Trophoblast cell (in vitro differentiated cells and primary cell): Measurements from ENCODE around the gene RIOK3.

Experiments used
- DNase-seq, 2 donors: peaks; one replicate each; pipeline ENCODE4 v3.0.0-alpha.2; 2016
- H2AFZ ChIP-seq: 2 replicates; pipeline ENCODE4 v1.6.1; 2013; ENCODE audit warnings: low read length, moderate library complexity, mild to moderate bottlenecking; ENCODE audit not compliant: insufficient read depth, poor library complexity
- H2AK5ac ChIP-seq: 2 replicates; pipeline ENCODE4 v1.6.1; 2013; ENCODE audit warnings: mild to moderate bottlenecking, low read length
- H2BK120ac ChIP-seq: 2 replicates; pipeline ENCODE4 v1.6.1; 2013; ENCODE audit warnings: low read length, mild to moderate bottlenecking, moderate library complexity; ENCODE audit not compliant: insufficient read depth, poor library complexity
- H2BK12ac ChIP-seq: 2 replicates; pipeline ENCODE4 v1.6.1; 2013; ENCODE audit warnings: mild to moderate bottlenecking, low read length, moderate library complexity
- H2BK5ac ChIP-seq: 2 replicates; pipeline ENCODE4 v1.6.1; 2013; ENCODE audit warnings: low read length, low read depth, moderate library complexity, mild to moderate bottlenecking; ENCODE audit not compliant: poor library complexity
- H3K14ac ChIP-seq: 2 replicates; pipeline ENCODE4 v1.6.1; 2013; ENCODE audit warnings: mild to moderate bottlenecking, low read length
- H3K18ac ChIP-seq: 2 replicates; pipeline ENCODE4 v1.6.1; 2013; ENCODE audit warnings: mild to moderate bottlenecking, low read length
- H3K23ac ChIP-seq: 2 replicates; pipeline ENCODE4 v1.6.1; 2013; ENCODE audit warnings: low read length
- H3K27ac ChIP-seq: 2 replicates; pipeline ENCODE4 v1.5.1; 2013; ENCODE audit warnings: low read depth, mild to moderate bottlenecking, inconsistent platforms, low read length, moderate library complexity
- H3K27me3 ChIP-seq: 2 replicates; pipeline ENCODE4 v1.6.1; 2013; ENCODE audit warnings: inconsistent platforms, mild to moderate bottlenecking, low read length, moderate library complexity; ENCODE audit not compliant: insufficient read depth
- H3K36me3 ChIP-seq, 2 experiments: 1 replicate in 1 of 2; 2 replicates in 1 of 2; pipeline ENCODE4 v1.6.1; 2013; ENCODE audit warnings: low read length in 2 of 2, mild to moderate bottlenecking in 2 of 2, moderate library complexity in 1 of 2; ENCODE audit not compliant: insufficient read depth in 2 of 2, control insufficient read depth in 1 of 2
- H3K4ac ChIP-seq: 2 replicates; pipeline ENCODE4 v1.6.1; 2013; ENCODE audit warnings: low read depth, mild to moderate bottlenecking, low read length, moderate library complexity
- H3K4me1 ChIP-seq, 2 experiments: 1 replicate in 1 of 2; 2 replicates in 1 of 2; pipeline ENCODE4 v1.6.1; 2013; ENCODE audit warnings: low read length in 2 of 2, mild to moderate bottlenecking in 2 of 2, moderate library complexity in 1 of 2; ENCODE audit not compliant: insufficient read depth in 2 of 2, control insufficient read depth in 1 of 2
- H3K4me2 ChIP-seq: 2 replicates; pipeline ENCODE4 v1.6.1; 2013; ENCODE audit warnings: inconsistent platforms, mild to moderate bottlenecking, low read length, moderate library complexity
- H3K4me3 ChIP-seq: 2 replicates; pipeline ENCODE4 v1.5.1; 2013; ENCODE audit warnings: mild to moderate bottlenecking, low read depth, low read length, inconsistent platforms
- H3K79me1 ChIP-seq: one replicate; pipeline ENCODE4 v1.6.1; 2013; ENCODE audit warnings: low read length
- H3K79me2 ChIP-seq: 2 replicates; pipeline ENCODE4 v1.6.1; 2013; ENCODE audit warnings: low read length, mild to moderate bottlenecking; ENCODE audit not compliant: control insufficient read depth, insufficient read depth, poor library complexity
- H3K9ac ChIP-seq: 2 replicates; pipeline ENCODE4 v1.6.1; 2013; ENCODE audit warnings: mild to moderate bottlenecking, low read length
- H3K9me3 ChIP-seq: 2 replicates; pipeline ENCODE4 v1.6.1; 2013; ENCODE audit warnings: low read depth, mild to moderate bottlenecking, control low read depth, inconsistent platforms, low read length; ENCODE audit not compliant: insufficient read depth
- H4K12ac ChIP-seq: 2 replicates; pipeline ENCODE4 v1.6.1; 2013; ENCODE audit warnings: low read depth, mild to moderate bottlenecking, low read length, moderate library complexity
- H4K8ac ChIP-seq: 2 replicates; pipeline ENCODE4 v1.6.1; 2013; ENCODE audit warnings: low read depth, mild to moderate bottlenecking, low read length, moderate library complexity
- H4K91ac ChIP-seq: one replicate; pipeline ENCODE4 v1.6.1; 2013; ENCODE audit warnings: low read depth, mild to moderate bottlenecking, low read length, moderate library complexity
- WGBS: extraction: QIAGEN DNeasy Blood & Tissue Kit; methylation state at CpG from one replicate; pipeline ENCODE4 v1.1.7; 2013; ENCODE audit warnings: missing lambda C conversion rate; ENCODE audit not compliant: insufficient read length, insufficient coverage; ENCODE audit errors: extremely low coverage; 5-methylcytosine and 5-hydroxymethylcytosine counted together

Gene RIOK3

DNA sequence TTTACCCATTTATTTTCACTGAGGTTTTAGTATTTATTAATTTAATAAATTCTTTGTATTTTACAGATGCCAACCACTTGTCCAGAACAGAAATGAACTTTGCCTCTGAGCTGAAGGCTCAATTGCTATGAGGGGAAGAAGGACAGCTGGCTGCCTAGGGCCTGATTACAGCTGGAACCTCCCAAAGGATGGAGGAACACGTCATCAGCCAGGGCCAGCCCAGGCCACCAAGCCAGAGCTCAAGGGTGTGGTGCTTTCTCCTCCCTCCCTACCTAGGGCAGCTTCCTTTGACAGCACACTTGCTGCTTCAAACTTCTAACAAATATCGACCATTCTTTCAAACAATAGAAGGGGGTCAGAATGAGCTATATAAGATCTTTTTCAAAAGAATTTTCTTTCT lies 19.7 kb upstream of the RIOK3 start:
- H3K79me1 ChIP-seq, result peaks cover 4% of the 10 kb centered on the region
- H4K12ac ChIP-seq, result no peak overlapping the region
- WGBS, result no CpG with 5 or more reads among the region's 2 CpGs
- peak; percentile 57 to 67 for DNase-seq
- no peak overlapping the region for H3K27ac ChIP-seq
- H3K27me3 ChIP-seq, result no peaks in the 10 kb centered on the region
- H2AFZ ChIP-seq, result no peak overlapping the region
- no peak overlapping the region for H3K4ac ChIP-seq
- no peaks in the 10 kb centered on the region for H3K36me3 ChIP-seq
- no peaks in the 10 kb centered on the region for H3K9me3 ChIP-seq
- peaks cover 0 to 3% of the 10 kb centered on the region in 2 experiments for H3K4me1 ChIP-seq
- H3K4me3 ChIP-seq, result no peak overlapping the region
- H2BK12ac ChIP-seq, result no peak overlapping the region
- no peak overlapping the region for H4K8ac ChIP-seq
- H3K79me2 ChIP-seq, result peaks cover 4% of the 10 kb centered on the region
- H3K23ac ChIP-seq, result no peak overlapping the region
- no peak overlapping the region for H3K18ac ChIP-seq
- no peak overlapping the region for H2BK120ac ChIP-seq
- H2AK5ac ChIP-seq, result no peak overlapping the region
- H3K4me2 ChIP-seq, result no peak overlapping the region
- no peak overlapping the region for H3K9ac ChIP-seq
- H3K14ac ChIP-seq, result no peak overlapping the region
- no peak overlapping the region for H4K91ac ChIP-seq
- H2BK5ac ChIP-seq, result no peak overlapping the region

DNA sequence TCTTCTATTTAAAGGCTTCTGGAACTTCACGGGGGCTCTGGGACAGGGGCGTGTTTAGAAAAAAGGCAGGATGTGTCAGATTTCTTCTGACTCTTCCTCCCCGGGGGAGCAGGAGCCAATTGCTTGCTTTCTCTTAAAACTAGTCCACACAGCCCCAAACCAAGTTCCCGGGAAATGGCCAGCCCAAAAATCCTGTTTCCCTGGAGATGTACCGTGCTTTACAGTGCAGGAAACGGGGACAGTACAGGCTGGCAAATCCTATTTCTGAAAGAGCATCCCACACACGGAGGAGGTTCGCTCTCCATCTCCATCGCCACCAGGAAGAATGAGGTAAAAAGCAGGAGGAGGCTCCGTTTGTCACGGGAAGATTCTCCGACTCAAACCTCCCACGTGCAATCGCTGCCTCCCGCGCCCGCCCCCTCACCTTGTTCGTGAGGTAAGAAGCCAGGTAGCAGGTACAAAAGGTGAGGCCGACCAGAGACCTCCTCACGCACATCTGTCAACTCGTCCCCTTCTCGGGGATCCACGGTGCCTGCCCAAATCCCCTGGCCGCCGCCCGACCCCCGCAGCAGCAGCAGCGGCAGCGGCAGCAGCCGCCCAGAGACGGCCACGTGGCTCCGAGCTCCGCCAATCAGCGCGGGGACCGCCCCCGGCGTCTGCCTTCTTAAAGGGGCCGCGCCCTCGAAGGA lies 15.6 kb upstream of the RIOK3 start:
- no peaks in the 10 kb centered on the region for H3K9me3 ChIP-seq
- H3K79me1 ChIP-seq, result peaks cover 4% of the 10 kb centered on the region

DNA sequence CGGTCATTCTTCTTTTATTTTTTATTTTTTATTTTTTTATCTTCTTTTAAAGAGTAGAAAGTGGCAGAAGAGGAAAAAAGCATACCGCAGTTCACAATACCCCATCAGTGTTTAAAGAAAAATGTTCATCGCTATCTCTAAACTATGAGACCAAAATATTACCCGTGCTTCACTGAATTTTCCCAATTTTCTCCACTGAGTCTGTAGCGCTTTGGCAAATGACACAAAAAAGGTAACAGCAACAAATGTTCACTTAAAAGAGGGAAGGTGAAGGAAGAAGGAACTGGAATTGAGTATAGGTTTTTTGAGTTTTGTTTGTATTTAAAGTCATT lies 15.1 kb upstream of the RIOK3 start:
- Histone ChIP-seq H3K9me3 (no peaks in the 10 kb centered on the region), H4K91ac (no peak overlapping the region), H3K14ac (no peak overlapping the region), H2BK120ac (no peak overlapping the region), H2BK5ac (no peak overlapping the region), H2AK5ac (no peak overlapping the region), H3K9ac (no peak overlapping the region), H3K23ac (no peak overlapping the region), H2AFZ (no peak overlapping the region), H4K12ac (no peak overlapping the region), H3K4me3 (no peak overlapping the region), H3K18ac (no peak overlapping the region), H3K4me1 (peaks cover 0 to 3% of the 10 kb centered on the region in 2 experiments), H4K8ac (no peak overlapping the region), H3K27me3 (no peaks in the 10 kb centered on the region), H3K27ac (no peak overlapping the region), H3K79me1 (peaks cover 4% of the 10 kb centered on the region), H3K36me3 (no peaks in the 10 kb centered on the region), H3K79me2 (peaks cover 4% of the 10 kb centered on the region), H3K4ac (no peak overlapping the region), H3K4me2 (peak overlapping the region; percentile 31), H2BK12ac (no peak overlapping the region)
- no CpG with 5 or more reads among the region's 5 CpGs for WGBS
- DNase-seq, result no peak

More for the DNA sequence above, 15.6 kb upstream of the RIOK3 start:
- Histone ChIP-seq H3K27ac (no peak overlapping the region), H3K23ac (no peak overlapping the region), H2BK12ac (no peak overlapping the region), H3K36me3 (no peaks in the 10 kb centered on the region), H3K4me2 (peak overlapping the region; percentile 98), H3K18ac (peak overlapping the region; percentile 80), H3K14ac (peak overlapping the region; percentile 53), H4K12ac (peak overlapping the region; percentile 77), H3K4me3 (peak overlapping the region; percentile 86), H2AFZ (peak overlapping the region; percentile 95), H2BK5ac (no peak overlapping the region), H3K4me1 (peaks cover 0 to 3% of the 10 kb centered on the region in 2 experiments), H3K9ac (peak overlapping the region; percentile 49), H3K79me2 (peaks cover 4% of the 10 kb centered on the region), H2BK120ac (peak overlapping the region; percentile 25), H4K91ac (peak overlapping the region; percentile 19), H3K27me3 (no peaks in the 10 kb centered on the region), H3K4ac (no peak overlapping the region), H4K8ac (peak overlapping the region; percentile 95), H2AK5ac (no peak overlapping the region)
- peak; percentile 72 to 81 for DNase-seq
- no CpG with 5 or more reads among the region's 42 CpGs for WGBS

DNA sequence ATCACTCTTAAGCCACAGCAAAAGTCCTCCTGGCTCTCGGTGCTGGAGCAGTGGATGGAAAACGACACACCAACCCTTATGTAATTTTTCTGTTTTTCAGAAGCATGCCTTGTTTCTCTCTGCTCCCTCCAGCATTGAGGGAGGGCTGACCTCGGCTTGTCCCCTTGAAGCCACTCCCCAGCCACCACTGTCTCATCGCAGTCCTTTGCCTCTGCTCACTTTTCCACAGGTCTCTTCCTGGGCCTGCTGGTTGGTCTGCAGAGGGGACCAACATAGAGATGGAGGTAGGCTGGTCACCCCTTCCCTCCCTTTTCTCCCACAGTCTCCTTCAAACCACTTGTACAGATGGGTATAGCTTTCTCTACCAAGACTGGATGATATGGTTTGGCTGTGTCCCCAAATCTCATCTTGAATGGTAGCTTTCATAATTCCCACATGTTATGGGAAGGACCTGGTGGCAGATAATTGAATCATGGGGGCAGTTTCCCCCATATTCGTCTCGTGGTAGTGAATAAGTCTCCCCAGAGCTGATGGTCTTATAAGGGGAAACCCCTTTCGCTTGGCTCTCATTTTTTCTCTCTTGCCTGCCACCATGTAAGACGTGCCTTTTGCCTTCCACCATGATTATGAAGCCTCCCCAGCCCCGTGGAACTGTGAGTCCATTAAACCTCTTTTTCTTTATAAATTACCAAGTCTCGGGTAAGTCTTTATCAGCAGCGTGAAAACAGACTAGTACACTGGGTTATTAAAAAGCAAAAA lies 14.3 kb upstream of the RIOK3 start:
- peaks cover 0 to 3% of the 10 kb centered on the region in 2 experiments for H3K4me1 ChIP-seq
- peaks cover 4% of the 10 kb centered on the region for H3K79me1 ChIP-seq
- no peak overlapping the region for H3K4ac ChIP-seq
- peak overlapping the region; percentile 76 for H4K8ac ChIP-seq
- H3K23ac ChIP-seq, result no peak overlapping the region
- peaks cover 4% of the 10 kb centered on the region for H3K79me2 ChIP-seq
- H3K9me3 ChIP-seq, result no peaks in the 10 kb centered on the region
- no peak overlapping the region for H3K4me3 ChIP-seq
- no peak overlapping the region for H3K27ac ChIP-seq
- no peak overlapping the region for H3K18ac ChIP-seq
- H3K36me3 ChIP-seq, result no peaks in the 10 kb centered on the region
- no peak overlapping the region for H2BK120ac ChIP-seq
- no peak overlapping the region for H3K14ac ChIP-seq
- H3K4me2 ChIP-seq, result no peak overlapping the region
- peak overlapping the region; percentile 12 for H4K12ac ChIP-seq
- DNase-seq, result no peak
- no peak overlapping the region for H4K91ac ChIP-seq
- H3K9ac ChIP-seq, result no peak overlapping the region
- WGBS, result no CpG with 5 or more reads among the region's 11 CpGs
- H2BK12ac ChIP-seq, result no peak overlapping the region
- H2AFZ ChIP-seq, result peak overlapping the region; percentile 67
- H3K27me3 ChIP-seq, result no peaks in the 10 kb centered on the region
- H2AK5ac ChIP-seq, result no peak overlapping the region
- H2BK5ac ChIP-seq, result no peak overlapping the region
